NCI-H2081 (cell line): ENCODE results near the gene MGLL.

Source experiments
- DNase-seq, 2 experiments: peaks; one replicate each; lab custom pipeline; 2025; lab: John Stamatoyannopoulos, UW

Gene MGLL

DNA sequence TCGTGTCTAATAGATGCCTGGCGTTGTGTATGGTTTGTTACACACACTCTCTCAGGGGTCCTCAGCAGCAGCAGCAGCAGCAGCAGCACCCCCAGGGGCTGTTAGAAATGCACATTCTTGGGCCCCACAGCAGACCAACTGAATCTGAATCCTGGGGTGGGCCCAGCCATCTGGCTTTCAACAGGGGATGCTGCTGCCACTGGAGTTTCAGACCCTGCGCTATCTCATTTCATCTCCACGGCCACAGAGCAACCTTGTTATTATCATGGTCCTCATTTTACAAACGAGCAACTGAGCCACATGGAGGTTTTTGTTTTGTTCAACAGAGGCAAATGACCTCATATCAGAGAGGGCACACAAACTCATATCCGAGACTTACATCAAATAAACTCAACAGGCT, 47.7 kb downstream of the MGLL start:
- peak in 1 of 2 experiments; percentile 35 for DNase-seq

DNA sequence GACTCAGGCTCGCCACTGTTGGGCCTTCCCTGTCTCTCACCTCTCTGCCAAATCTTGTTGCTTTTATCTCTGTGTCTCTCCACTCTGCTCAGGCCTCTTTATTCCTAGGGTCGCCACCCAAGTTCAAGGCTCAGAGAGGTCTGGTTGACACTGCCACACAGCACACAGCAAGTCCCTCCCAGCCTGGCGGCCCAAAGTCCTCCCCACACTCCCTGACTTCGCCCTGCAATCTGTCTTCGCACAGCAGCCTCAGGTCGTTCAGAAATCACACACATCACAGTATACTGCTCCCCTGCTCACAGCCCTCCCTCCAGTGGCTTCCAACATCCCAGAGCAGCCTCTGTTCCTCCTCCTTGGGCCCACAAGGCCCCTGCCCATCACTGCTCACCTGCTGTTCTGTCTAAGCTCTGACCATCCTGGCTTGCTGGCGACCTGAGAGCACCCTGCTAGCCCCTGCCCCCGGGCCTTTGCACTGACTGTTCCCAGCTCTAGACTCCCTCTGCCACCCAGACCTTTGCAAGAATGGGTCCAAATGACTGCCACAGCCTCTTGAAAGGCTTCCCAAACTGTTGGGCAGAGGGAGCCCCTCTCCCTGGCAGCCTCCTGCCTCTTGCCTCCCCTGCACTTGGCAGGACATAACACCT, 48.4 kb downstream of the MGLL start:
- DNase-seq = no peak

DNA sequence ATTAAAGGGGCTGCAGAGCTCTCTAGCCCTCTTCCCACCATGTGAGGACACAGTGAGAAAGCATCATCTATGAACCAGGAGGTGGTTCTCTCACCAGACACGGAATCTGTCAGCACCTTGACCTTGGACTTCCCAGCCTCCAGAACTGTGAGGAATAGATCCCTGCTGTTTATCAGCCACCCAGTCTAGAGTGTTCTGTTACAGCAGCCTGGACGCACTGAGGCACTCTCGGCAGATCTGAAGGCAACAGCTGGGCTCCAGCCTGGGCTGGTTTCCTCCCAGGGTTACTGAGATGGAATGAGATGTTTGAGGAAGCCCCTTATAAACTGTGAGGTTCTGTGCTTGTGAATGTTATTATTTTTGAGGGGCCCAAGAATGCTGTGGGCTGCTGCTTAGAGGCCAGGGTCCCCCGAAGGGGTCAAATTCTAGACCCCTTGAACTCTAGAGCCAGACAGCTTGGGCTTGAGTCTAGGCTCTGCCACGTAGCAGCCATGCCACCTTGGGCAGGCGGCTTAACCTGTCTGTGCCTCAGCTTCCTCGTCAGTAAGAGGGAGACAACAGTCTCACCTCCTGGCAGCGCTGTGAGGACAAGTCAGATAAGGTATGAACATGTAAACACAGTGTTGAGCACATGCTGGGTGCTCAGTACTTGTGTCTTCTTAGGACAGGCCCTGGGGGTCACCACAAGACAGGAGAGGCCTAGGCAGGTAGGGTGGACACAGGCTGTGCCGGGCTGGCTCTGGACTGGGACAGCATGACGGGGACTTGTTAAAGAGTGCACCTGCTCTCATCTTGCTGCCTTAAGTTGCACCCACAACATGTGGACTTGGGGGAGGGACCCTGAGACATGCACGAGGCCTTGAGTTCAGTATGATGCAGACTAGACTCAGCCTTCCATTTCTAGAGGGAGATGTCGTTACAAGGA, 49.2 kb downstream of the MGLL start:
- DNase-seq = no peak

DNA sequence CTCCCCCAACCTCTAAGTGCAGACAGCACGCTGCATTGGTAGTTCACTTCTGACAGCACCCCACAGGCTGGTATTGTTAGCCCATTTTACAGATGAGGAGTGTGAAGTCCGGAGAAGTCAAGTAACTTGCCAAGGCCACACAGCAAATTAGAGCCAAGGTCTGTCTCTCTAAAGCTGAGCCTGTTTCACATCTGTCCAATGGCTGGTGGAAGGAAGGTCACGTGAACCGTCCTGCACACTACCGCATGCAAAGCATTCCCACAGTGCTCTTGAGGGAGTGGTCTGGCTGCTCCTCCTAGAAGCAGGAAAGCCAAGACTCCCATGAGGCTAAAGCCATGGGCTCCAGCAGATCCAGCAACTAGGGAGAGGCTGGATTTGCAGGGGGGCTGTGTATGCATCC, 50.0 kb downstream of the MGLL start:
- DNase-seq = no peak

DNA sequence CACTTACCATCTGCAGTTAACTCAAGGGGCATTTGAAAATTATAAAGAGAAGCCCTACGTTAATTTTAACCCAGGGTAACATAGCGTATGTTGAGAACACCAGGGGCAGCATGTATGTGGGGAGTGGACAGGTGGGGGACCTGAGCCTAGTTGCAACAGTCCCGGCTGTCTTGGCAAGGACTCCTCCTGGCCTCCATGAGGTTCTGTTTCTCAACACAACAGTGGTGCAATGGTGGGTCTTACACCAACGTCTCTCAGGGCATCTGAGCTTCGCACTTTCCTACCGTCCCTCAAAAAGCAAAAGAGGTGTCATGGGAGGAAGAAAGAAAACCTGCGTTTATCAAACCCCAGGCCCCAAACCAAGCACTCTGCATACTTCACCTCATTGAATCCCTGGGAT, 50.6 kb downstream of the MGLL start:
- DNase-seq = no peak

DNA sequence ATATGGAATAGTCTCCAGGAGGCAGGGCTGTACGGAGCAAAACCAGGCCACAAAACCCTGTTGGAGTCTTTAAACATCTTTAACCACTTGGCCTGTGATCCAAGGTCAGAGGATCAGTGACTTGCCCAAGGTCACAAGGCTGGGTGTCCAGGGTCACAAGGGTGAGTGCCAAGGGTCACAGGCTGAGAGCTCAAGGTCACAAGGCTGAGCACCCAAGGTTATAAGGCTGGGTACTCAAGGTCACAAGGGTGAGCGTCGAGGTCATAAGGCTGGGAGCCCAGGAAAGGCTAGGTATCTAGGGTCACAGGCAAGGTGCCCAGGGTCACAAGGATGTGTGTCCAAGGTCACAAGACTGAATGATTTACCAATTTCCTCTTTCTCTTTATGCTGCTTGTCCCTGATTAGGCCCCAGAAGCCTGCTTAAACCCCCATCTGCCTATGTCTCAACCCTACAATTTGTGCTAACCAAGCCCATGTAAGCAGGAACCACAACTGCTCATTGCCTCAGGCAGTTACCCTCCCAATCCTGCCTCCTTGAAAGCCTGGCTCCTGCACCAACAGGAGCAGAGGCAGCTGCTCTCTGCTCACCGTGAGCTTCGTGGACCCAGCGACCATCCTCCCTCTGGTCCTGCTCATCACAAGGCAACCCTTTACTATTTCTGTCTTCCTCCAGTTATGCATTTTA, 51.5 kb downstream of the MGLL start:
- peak; percentile 68 to 81 for DNase-seq

DNA sequence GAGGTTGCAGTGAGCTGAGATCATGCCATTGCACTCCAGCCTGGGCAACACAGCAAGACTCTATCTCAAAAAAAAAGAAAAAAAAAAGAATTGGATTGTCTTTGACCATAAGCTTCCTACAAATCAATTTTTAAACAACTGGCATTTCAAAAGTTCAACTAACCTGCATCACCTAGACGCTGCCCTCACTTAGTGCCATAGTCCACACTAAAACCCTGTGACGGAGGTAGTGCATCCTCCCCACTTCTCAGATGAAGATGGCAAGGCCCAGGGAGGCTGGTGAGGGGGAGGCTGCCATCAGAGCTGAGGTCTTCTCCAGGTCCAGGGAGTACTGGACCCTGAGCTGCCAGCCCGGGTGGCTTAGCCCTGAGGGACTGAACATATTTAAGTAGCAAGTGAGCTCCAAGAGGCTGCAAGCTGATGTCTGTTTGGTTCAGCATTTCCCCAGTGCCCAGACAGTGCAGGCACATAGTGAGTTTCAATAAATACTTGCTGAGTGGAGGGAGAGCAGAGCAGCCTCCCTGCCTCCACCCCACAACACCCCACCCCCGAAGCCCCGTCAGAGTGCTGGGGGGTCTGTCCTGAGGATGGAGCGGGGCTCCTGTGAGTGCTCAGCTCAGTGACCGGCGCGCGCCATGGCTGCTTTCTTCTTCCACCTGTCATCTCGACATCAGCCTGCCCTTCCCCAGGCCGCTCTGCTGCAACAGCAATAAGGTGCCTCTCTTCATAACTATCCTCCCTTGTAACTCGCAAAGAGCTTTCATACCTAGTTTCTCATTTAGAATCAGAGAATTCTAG, 52.8 kb downstream of the MGLL start:
- DNase-seq = no peak

DNA sequence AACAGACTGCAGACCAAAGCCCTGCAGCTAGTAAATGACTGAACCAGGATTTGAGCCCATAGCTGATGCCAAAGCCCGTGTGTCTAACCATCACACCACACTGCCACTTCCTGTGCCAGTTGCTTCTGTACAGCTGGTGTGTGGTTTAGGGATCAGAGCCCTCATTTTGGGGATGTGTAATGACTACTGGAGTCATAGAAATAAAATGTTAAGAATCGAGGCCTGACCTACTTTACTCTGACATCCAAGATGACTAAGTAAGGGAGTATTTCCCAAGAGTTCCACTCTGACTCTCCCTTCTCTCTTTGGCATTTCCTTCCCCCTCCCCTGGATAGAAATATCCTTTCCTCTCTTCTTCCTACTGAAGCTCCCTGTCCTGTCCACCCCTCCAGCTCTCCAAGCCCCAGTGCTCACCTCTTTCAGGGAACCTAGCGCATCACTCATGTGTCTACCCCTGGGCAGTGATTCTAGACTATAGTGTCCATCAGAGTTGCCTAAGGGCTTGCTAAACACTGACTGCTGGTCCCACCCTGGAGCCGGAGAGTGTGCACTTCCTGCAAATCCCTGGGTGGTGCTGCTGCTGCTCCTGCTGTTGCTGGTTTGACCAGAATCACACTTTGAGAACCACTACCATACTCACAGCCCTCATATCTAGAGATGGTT, 53.8 kb downstream of the MGLL start:
- DNase-seq = no peak

DNA sequence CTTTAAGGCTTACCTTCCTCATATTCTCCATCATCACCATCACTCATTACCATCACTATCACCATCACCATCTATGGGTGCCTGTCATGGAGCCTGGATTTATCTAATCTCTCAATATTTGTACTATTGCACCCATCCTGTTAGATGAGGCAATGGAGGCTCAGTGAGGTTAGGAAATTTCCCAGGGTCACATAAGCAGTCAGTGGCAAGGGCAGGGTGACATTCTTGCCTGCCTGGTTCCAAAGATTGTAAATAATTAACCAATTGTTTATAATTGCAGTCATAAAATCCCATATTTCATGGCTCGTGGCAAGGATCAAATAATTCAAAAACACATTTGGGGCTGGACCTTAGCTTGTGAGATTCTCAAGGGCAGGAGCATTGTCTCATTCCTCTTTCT, 55.2 kb downstream of the MGLL start:
- DNase-seq = no peak

DNA sequence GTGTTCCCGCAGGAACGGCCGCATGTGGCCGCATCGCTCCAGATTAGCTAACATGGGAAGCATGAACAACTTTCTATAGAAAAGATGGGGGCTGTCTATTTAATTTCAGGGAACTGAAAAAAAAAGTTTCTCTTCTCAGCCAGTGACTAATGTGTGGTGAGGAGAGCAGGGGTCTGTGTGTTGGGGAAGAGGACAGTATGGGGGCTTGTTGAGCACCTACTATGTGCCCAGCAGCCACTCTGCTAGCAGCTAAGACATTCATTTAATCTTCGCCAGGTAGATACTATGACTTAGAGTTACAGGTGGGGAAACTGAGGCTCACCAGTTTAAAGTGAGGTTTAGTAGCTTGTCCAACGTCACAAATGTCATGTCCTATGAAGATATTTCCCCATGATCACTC, 56.6 kb downstream of the MGLL start:
- DNase-seq = no peak

DNA sequence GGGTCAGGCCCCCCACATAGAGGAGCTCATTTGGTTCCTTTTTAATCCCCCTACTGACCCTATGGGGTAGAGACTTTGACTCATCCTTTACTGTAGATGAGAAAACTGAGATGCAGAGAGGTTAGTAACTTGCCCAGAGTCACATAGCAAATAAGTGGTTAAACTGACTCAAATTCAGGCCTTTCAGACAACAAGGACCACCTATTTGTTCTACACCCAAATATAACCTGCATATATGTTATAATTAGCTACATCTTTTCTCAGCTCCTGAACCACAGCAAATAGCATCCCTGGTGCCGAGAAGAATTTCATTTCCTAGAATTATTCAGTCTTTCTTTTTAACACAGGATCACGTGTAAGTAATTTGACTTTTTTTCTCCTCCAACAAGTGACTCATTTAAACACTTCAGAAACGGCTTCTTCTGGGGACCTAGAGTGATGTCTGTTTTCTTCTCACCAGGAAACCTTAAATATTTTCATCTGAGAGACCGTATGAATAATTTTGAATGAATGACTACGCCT, 57.4 kb downstream of the MGLL start:
- no peak for DNase-seq

DNA sequence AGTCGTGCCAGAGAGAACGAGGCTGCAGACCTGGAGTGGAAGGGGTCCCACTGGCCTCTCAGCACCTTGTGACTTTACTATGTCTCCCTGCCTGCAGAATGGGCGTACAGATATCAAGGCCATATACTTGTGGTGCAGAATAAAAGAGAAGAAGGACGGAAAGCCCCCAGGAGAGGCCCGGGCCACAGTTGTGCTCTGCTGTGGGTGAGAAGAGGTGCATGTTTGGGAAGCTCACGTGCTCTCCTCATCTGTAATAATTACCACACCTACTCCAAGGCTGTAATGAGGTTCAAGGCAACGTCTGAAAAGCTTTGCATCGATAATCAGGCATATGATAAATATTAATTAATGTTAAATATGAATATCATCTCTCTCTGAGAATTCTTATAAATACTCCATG, 58.0 kb downstream of the MGLL start:
- no peak for DNase-seq

DNA sequence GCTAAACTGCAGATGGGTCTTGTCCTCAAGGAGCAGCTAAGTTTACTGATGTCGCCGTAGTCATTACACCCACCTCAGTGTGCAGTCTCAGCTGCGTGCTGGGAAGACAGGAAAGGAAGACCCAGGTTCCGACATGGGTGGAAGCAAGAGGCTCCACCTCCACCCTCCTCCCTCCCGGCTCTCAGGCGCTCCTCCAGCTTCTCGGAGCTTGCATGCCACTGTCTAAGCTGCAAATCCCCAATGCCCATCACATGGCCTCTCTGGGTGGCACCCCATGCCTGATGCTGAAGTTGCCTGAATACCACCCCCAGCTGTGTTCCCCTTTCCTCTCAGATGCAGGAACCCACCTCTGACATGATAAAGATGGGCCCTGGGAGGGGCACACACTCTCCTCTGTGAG, 58.5 kb downstream of the MGLL start:
- no peak for DNase-seq

DNA sequence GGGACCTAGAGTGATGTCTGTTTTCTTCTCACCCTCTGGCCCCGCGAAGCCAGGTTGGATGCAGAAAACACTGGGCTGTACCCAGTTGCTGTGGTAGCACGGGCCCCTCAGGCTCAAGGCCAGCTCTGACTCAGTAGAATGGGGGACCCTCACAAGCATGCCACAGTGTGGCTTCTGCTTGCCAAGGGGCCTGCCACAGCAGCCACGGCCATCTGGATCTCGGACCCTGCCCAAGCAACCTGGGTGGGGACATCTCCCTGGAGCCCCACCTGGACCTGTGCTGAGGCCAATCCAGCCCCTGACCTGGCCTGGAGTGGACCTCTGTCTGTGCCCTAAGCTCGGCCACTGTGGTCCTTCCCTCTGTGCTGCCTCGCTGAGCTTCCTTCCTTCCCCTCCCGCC, 59.0 kb downstream of the MGLL start:
- DNase-seq = no peak

DNA sequence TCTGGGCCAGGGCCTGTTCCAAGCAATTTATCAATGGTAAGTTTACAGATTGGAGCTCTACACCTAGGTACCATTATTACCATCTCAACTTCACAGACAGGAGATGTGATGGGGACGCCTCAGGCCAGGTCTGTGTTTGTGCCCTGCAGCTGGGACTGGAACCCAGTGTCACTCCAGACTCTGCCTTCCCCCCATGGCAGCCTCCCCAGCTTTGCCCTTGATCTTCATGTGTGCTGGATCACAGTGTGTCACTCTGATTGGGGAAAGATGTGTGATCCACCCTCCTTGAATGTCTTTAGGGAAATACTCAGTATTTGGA, 59.6 kb downstream of the MGLL start:
- DNase-seq = no peak

DNA sequence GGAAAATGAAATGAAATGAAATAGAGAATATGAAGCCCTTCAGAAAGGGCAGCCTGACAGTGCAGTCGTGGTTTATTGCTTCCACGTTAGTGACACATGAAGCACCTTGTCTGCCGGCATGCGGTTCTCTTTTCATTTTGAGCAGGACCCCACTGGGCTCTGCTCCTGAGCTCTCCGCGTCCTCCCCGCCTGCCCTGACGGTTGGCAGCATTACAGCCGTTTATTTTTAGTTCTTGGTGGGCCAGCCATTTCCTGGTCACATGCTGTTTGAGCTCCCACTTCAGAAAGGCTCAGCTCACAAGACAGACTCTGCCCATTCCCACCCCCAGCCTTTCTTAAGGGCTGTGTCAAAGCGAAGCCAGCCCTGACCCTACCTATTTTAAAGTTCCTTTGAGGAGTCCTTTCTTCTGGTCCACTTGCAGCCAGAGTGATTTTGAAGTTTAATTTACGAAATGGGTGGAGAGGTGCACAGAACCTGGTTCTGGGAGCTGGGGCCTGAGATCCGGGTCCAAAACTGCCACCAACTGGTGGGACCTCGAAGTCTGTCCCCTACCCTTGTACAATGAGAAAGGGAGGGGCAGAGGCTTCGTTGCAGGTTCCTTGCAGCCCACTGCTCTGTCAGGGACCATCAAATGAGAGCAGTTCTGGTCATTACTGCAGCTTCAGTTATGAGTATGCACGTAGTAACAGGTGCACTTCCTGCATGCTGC, 60.1 kb downstream of the MGLL start:
- DNase-seq = peak in 1 of 2 experiments; percentile 62

DNA sequence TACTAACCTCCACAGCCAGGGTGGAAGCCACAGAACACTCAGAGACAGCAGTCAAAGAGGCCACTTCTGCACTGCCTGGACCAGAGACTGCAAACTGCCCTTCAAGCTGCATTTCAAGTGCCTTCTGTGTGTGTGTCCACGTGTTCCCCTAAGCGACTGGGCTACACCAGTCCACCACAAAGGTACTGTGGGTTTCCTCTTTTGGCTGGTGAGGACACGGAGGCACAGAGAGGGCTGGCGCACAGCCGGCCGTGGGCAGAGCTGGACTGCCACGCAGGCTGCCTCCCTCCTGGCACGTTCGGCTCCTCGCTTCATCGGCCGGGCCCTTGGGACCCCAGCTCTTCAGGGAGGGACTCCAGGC, 60.9 kb downstream of the MGLL start:
- DNase-seq = no peak

DNA sequence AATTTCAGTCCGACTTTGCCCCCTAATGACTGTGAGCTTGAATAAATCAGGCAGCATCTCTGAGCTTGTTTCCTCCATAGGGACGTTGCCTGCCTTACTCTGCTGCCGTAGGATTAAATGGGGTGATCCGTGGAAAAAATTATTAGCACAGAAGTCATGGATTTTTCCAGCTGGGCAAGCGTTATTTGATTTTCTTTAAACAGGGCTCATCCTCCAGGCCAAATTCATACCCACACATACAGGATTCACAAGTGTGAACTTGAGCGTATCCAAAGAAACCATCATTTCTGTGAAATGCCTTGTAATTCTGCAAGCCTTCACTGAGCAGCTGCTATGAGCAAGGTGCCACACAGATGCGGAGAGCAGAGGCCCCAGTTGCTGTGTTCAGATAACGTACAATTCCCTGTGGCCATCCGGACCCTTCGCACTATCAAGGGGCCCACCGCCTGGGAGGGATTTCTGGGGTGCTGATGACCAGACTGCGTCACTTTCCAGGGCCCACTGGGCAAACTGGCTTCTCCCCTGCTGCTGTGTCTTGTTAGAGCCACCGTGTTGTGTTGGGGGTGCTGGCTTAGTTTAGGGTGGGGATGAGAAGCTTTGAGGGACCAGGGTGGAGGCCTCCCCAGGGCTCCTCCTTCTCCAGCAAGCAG, 61.4 kb downstream of the MGLL start:
- no peak for DNase-seq

DNA sequence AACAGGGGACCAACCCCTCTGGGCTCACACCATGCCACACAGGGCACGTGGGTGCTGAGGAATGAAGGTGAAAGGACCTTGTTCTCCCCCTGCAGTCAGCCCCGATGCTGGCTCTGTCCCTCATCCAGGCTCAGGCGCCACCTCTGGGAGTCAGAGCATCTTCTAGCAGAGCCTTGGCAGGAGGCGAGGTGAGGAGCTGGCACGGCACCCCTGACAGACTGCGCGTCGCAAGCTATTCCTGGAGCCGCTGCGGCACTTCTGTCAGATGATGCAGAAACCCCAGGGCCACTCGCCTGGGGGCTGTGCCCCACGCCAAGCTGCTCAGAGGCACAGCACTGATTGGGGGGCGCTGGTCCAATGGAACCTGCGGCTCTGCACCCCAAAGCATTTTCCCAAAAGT, 62.0 kb downstream of the MGLL start:
- no peak for DNase-seq

DNA sequence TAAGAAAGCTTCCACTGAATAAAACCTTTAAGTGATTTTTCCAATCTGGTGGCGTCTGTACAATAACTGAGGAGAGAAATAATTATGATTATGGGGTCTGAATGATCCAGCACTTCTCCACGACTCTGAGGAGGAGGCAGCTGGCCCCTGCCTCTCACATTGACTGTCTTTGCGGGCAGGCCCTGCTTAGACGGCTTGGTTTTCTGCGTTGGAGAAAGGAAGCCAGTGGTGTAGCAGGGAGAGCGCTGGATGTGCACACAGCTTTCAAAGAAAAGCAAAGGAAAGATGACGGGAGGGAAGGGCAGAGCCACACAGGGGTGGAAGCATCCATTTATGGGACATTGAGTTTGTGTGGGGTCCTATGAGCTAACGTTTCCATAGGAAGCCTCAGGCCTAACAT, 62.5 kb downstream of the MGLL start:
- DNase-seq = no peak
